Right lobe of liver (tissue), 4 donors: Measurements from ENCODE around the gene RPL39L.

Experiments used
- CTCF ChIP-seq, 4 donors: fragments of 200-600 bp in 3 of 4; fragments of 450-650 bp in 1 of 4; IDR thresholded peaks; one replicate each; pipeline versions ENCODE4 v1.5.1 to v1.8.0; 2016 to 2022; ENCODE audit warnings: antibody characterized with exemption in 4 of 4, mild to moderate bottlenecking in 2 of 4
- POLR2A ChIP-seq: fragments of 450-650 bp; IDR thresholded peaks from one replicate; pipeline ENCODE4 v1.6.1; 2017; ENCODE audit warnings: antibody characterized with exemption, mild to moderate bottlenecking
- donor health status: DM: no; HTN: no; CAD: no.
- donor health status: DM: no; HTN: no; CAD: no.
- donor health status: DM: no; HTN: yes; CAD: no.

- TF ChIP-seq CTCF (IDR thresholded peaks at IDR 0.05): no peak
- TF ChIP-seq POLR2A: no peak
Observed at GRCh38 chr3:187105700-187106099, 33.6 kb downstream of the RPL39L start.
